ENCODE data around the gene ASAP2.

ASAP2 gene

GRCh38 chr2:9384521-9384920 is 177.9 kb downstream of the ASAP2 start:
- no peak for TF ChIP-seq CTCF (IDR thresholded peaks at IDR 0.05)

GRCh38 chr2:9385841-9386240 is 179.2 kb downstream of the ASAP2 start:
- no peak for TF ChIP-seq CTCF (IDR thresholded peaks at IDR 0.05)

DNA sequence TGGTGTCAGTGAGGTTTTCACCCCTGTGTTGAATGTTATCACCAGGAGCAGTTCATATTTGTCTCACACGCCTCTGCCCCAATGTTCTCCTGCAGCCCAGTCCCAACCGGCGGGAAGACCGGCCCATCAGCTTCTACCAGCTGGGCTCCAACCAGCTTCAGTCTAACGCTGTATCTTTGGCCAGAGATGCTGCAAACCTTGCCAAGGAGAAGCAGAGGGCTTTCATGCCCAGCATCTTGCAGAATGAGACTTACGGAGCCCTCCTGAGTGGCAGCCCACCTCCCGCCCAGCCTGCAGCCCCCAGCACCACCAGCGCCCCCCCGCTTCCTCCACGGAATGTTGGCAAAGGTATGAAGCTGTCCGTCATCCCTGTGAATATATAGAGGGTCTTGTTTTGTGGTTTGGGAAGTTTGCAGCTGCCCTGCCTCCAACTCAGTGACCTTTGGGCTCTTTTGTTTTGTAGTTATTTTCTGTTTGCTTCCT is 181.6 kb downstream of the ASAP2 start:
- no peak for TF ChIP-seq CTCF (IDR thresholded peaks at IDR 0.05)

DNA sequence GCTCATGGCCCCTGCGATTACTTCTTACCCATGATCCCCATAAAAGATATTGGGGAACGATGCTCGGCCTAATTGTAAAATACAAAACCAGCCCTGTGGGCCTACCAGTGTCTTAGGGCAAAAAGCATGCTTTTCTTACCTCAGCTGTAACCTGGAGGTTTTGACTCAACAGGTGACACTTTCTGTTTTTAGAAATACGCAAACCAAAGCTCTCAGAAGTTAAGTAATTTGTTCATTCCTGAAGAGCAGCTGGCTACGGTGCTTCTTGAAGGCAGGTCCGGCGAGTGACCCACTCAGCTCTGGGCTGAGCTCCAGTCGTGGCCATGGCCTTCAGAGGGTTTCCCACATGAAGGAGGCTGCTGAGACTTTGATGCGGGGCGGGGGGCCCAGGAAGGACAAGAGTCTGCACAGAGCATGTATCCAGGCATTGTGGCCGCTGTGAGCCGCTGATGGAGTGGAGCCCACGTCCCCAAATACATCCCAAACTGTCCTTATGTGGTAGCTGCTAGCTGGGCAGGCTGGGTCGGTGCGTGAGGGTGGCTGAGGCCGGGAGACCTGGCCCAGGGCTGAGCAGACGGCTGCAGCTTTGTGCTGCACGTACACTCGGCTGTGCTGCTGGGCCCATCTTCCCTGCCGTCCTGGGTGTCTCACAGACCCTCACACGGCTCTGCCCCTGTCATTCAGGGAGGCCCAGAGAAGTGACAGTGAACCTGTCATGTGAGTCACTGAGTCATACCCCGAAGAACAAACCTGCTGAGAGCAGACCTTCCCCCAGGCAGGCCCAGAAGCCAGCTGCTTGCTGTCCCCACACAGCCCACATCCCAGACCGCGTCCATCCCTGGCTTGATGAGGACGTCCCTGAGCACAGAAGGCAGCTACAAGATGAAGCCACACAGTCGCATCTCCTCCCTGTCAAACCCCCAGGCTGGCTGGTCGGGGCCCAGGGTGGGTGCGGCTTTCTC is 182.6 kb downstream of the ASAP2 start:
- no peak for TF ChIP-seq CTCF (IDR thresholded peaks at IDR 0.05)

DNA sequence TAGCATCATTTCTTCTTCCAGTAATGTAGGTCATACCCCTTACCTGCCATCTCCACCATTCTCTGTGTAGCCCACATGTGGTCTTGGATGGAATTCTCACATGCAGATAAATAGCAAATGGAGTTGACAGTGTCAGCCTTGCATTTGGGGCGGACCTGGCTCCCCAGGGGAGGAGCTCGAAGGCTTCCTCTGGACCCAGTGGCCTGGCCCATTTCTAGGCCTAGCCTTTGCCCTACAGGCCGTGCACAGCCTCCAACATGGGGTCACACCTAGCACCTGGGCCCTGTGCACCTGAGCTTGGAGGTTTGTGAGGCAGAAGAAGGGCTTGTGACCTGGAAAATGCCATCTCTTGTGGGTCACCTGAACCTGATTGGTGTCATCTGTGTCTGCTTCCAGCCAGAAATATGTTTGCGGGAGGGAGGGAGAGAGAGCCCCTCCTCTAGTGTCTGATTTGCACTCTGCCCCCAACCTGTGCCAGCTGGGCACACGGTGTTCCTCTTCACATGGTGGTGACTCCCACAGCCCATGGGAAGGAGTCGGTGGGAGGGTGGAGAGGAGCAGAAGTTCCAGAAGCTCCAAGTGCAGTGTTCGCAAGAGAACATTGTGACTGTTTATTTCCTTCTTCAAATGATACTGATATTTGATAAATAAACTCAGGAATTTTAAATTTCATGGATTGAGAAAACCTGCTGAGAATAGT is 183.7 kb downstream of the ASAP2 start:
- no peak for TF ChIP-seq CTCF (IDR thresholded peaks at IDR 0.05)

DNA sequence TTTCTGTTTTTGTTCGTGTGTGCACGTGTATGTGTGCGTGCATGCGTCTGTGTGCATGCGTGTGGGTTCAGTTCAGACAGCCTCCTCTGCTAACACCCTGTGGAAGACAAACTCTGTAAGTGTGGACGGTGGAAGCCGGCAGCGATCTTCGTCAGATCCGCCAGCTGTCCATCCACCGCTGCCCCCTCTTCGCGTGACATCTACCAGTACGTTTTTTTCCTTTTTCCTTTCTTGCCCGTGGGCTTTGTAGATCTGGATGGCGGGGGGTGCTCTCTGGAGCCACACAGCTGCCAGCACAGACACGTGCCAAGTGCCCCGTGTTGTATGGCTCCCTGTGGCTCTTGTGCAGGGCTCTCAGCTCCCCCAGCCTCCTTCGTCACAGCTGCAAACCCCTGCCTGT is 184.4 kb downstream of the ASAP2 start:
- no peak for TF ChIP-seq CTCF (IDR thresholded peaks at IDR 0.05)

GRCh38 chr2:9391961-9392720 is 185.5 kb downstream of the ASAP2 start:
- TF ChIP-seq CTCF (IDR thresholded peaks at IDR 0.05): no peak
